Right forelimb (tissue), 1 donor: ENCODE data around the gene ADARB2.
"Not testable (repeated sequence)": the region's sequence is repeated elsewhere in the genome, so short reads cannot be mapped to it uniquely, and the experiment has no call there.

Experiments
- DNase-seq: peaks from one replicate; pipeline ENCODE4 v3.0.0-alpha.2; 2018

Gene ADARB2

GRCh38 chr10:1451362-1451888 lies 285.9 kb downstream of the ADARB2 start:
- no peak for DNase-seq

DNA sequence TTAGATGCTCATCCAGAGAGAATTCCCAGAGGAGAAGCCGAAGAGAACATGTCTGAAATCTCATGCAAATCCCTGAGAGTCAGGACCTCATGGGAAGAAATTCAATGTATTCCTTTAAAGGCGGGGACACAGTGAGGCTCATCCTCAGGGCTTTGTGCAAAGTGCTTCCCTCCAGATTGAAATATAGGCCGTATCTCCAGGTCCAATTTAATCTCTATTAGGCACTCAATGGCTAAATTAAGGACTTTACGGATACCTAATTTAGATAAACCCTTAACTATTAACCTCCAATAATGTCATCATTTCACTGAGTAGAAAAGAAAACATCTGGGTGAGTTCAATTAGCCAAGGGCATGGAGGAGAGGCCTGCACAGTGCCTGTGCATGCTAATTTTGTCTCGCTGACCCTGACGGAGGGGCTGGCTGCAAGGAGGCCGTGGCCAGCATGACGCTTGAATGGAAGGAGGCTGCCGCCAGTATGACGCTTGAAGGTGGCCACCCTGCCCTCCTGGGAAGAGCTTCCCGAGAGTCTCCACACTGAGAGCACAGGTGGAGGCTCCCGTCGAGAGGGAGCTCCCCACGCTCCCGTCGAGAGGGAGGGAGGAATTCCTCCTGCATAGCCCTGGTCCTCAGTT lies 287.6 kb downstream of the ADARB2 start:
- DNase-seq = no peak

GRCh38 chr10:1449021-1449420 lies 288.3 kb downstream of the ADARB2 start:
- no peak for DNase-seq

- no peak for DNase-seq
Measured at GRCh38 chr10:1448252-1448930, 288.9 kb downstream of the ADARB2 start.

DNA sequence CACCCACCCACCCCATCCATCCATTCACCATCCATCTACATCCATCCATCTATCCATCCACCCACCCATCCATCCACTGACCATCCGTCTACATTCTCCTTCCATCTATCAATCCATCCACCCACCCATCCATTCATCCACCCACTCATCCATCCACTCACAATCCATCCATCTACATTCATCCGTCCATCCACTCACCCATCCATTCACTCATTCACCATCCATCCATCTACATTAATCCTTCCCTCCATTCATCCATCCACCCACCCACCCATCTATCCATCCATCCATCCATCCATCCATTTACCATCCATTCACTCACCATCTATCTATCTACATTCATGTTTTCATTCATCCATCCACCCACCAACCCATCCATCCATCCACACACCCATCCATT lies 292.5 kb downstream of the ADARB2 start:
- no peak for DNase-seq

- no peak for DNase-seq
Measured at GRCh38 chr10:1440897-1441296, 296.4 kb downstream of the ADARB2 start.

- DNase-seq = no peak
Measured at GRCh38 chr10:1434912-1435692, 302.2 kb downstream of the ADARB2 start.

DNA sequence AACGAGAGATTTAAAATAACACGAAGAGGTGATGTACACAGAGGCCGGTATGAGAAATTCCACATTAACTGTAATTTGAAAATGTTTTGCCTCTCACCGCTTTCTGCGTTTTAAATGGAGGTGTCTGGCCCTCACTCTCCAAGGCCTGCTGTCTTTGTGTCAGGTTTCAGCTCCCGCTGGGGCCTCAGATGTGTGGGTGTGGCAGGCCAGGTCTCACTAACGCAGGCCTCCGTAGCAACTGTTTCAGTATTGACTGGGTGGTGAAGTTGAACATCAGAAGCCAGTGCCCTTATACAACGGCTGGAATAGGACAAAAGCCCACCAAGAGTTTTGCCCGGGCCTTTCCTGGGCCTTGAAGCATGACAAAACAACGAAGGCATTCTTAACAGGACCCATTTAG lies 303.1 kb downstream of the ADARB2 start:
- DNase-seq = no peak

- DNase-seq = no peak
Measured at GRCh38 chr10:1432161-1432560, 305.2 kb downstream of the ADARB2 start.

- DNase-seq = no peak
Measured at GRCh38 chr10:1431229-1431628, 306.1 kb downstream of the ADARB2 start.

- not testable (repeated sequence) for DNase-seq
Measured at GRCh38 chr10:1427521-1428186, 309.7 kb downstream of the ADARB2 start.

- no peak for DNase-seq
Measured at GRCh38 chr10:1426786-1427185, 310.5 kb downstream of the ADARB2 start.

DNA sequence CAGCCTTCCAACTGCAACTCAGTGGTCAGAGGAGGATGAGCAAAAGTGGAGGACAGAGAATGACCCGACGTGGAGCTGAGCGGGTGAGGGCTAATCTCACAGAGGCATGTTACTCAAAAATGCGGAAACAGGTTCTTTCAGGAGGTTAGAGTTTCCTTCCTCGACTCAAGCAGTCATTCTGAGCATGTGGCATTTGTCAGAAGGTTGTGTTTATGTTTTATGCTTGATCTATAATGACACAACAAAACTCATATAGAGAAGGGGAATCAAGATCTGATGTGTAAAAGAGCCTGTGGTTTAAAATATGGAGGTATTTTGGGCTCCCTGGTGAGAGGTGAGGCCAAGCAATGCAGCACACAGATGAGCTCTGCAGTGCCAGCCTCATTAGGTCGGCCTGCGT lies 311.4 kb downstream of the ADARB2 start:
- DNase-seq = no peak

GRCh38 chr10:1424648-1425047 lies 312.7 kb downstream of the ADARB2 start:
- DNase-seq = no peak

GRCh38 chr10:1423676-1424253 lies 313.6 kb downstream of the ADARB2 start:
- no peak for DNase-seq

DNA sequence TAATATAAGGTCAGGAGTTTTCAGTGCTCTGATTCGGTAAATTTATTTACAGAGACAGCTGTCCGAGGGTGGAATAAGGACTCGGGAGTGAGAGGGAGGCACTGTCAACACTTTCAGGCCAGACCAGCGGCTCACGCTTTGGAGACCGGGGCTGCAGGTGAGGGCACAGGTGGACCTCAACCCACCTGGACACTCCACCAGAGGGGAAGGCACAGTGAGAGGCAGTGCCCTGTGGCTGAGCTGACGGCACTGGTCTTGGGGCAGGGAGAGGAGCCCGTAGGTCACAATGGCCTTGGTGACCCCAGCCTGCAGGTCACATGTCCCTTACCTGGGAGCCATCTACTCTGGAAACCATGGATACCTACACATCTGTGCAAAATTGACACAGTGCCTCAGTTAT lies 315.1 kb downstream of the ADARB2 start:
- no peak for DNase-seq

- DNase-seq = peak; percentile 73
Measured at GRCh38 chr10:1420661-1421362, 316.5 kb downstream of the ADARB2 start.

DNA sequence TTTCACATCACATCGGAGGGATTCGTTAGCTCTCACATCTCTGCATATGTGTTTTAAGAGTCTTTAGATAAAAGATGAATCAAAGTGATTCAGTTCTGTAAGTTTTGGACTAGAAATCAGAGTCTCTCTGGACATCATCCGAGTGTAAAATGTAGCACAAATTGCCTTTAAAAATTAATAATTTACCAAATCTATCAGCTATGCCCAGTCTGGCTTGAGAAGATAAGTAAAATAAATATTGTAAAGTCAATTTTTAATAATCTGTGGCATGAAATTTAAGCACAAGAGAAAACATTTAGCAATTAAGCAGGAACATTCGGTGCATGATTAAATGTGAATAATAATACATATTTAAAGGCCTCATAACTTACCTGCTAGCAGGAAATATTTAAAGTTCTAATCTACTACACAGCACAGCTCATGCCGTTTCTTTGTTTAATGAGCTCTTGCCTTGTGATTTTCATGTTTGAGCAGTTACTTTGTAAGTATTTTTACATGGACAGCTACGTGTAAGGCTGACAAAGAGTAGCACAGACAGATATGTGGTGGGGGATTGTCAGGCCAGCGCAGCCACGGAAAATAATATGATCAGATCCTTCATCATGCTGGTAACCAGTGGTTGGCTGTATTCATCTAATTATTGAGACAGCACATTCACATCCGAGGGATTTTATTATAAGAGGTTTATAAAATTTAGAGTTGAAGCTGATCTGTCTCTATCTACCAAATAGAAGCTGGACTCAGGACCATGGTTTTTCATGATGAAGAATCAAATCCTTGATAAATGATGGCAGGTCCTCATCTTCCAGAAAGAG lies 317.3 kb downstream of the ADARB2 start:
- DNase-seq = no peak

GRCh38 chr10:1418031-1418550 lies 319.2 kb downstream of the ADARB2 start:
- no peak for DNase-seq

- DNase-seq = no peak
Measured at GRCh38 chr10:1417574-1417973, 319.8 kb downstream of the ADARB2 start.

DNA sequence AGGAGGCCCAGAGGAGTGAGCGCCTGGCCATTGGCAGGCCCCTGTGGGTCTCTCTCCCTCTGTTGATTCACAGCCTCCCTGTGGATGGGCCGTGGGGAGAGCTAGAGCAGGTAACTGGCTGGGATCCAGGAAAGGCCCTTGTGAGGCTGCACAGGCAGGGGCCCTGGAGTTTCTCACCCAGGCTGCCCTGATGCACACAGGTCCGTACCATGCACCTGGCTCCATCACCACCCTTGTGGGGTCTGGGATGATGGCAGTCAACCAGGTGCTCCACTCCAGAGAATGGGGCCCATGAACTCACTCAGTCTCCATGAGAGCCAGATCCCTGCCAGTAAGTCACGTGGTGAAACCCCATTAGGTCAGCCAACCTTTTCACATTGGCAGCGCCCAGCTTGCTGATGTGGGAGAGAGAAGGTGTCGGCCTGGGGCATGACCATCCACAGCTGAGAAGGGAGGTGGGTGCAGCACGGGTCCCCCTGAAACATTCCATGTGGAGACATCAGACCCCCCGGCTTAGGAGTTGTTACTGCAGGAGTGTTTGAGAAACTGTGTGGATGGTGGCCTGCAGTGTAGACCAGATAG lies 320.8 kb downstream of the ADARB2 start:
- DNase-seq = no peak
